ENCODE data around the gene KEAP1. TPM values are rescaled to one million over a fixed set of nuclear protein-coding genes. Genes with fewer than 3 reads are reported as not detected.

Gene KEAP1
- total RNA-seq, 4 donors from 2014 or later, result 95.4 to 99.9 (median 97.8) TPM

GRCh38 chr19:10499550-10500246 is 3.5 kb downstream of the KEAP1 start:
- DNase-seq, result no peak
- peaks cover 26 to 37% of the 10 kb centered on the region in 2 donors for H3K36me3 ChIP-seq
- WGBS, 2 donors, result 85 to 88% methylated on average over 5 to 8 of the region's 24 CpGs
- H3K4me1 ChIP-seq, result peaks cover 16 to 34% of the 10 kb centered on the region in 2 donors
- TF ChIP-seq CTCF (IDR thresholded peaks at IDR 0.05), result no peak
- no peak for TF ChIP-seq POLR2A (IDR thresholded peaks at IDR 0.05)
- no peak overlapping the region for H3K27ac ChIP-seq
- H3K27me3 ChIP-seq, result no peaks in the 10 kb centered on the region
- no peak overlapping the region for H3K4me3 ChIP-seq (replicated peaks in 1 of 3)
- no peaks in the 10 kb centered on the region for H3K9me3 ChIP-seq
- intact Hi-C loops (cut with DNase I), result loop anchor here (10.0 kb wide), 1 partner anchor 65 kb away; the partner anchor contains the start of genes CDKN2D and KRI1

- intact Hi-C loops (cut with DNase I), result no loop called here
- no peaks in the 10 kb centered on the region for H3K9me3 ChIP-seq
- no peak for TF ChIP-seq CTCF (IDR thresholded peaks at IDR 0.05)
- no peak for TF ChIP-seq POLR2A (IDR thresholded peaks at IDR 0.05)
- peaks cover 34 to 47% of the 10 kb centered on the region in 2 donors for H3K36me3 ChIP-seq
- peaks cover 10 to 30% of the 10 kb centered on the region in 2 donors for H3K4me1 ChIP-seq
- H3K4me3 ChIP-seq (replicated peaks in 1 of 3), result no peak overlapping the region
- no peak for DNase-seq
- no peak overlapping the region for H3K27ac ChIP-seq
- WGBS, 2 donors, result 87 to 97% methylated on average over 4 of the region's 4 CpGs
- no peaks in the 10 kb centered on the region for H3K27me3 ChIP-seq
These were observed 5.8 kb downstream of the KEAP1 start for GRCh38 chr19:10497371-10497770.

DNA sequence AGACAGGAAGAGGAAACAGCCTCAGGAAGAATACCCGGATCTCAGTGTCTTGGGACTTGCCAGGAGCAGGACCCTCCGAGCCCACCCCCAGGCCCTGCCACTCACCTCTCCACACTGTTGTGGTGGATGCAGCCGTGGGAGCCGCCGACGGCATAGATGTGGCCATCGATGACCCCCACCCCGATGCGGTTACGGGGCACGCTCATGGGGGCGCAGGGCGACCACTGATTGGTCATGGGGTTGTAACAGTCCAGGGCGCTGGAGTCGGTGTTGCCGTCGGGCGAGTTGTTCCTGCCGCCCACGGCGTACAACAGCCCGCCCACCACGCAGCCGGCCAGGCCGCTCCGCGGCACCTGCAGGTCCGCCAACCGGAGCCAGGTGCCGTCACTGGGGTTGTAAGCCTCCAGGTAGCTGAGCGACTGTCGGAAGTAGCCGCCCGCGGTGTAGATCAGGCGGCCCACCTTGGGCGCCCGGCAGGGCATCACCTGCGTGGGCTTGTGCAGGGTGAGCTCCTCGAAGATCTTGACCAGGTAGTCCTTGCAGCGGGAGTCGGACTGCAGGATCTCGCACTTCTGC is 11.6 kb downstream of the KEAP1 start:
- no peak for TF ChIP-seq CTCF (IDR thresholded peaks at IDR 0.05)
- no peak for TF ChIP-seq POLR2A (IDR thresholded peaks at IDR 0.05)
- no peaks in the 10 kb centered on the region for H3K4me1 ChIP-seq
- DNase-seq, result no peak
- H3K27me3 ChIP-seq, result no peaks in the 10 kb centered on the region
- WGBS, 2 donors, result 95 to 98% methylated on average over 15 to 17 of the region's 43 CpGs
- H3K4me3 ChIP-seq (replicated peaks in 1 of 3), result no peak overlapping the region
- intact Hi-C loops (cut with DNase I), result no loop called here
- H3K36me3 ChIP-seq, result peaks cover 69 to 83% of the 10 kb centered on the region in 2 donors
- no peaks in the 10 kb centered on the region for H3K9me3 ChIP-seq
- no peak overlapping the region for H3K27ac ChIP-seq

DNA sequence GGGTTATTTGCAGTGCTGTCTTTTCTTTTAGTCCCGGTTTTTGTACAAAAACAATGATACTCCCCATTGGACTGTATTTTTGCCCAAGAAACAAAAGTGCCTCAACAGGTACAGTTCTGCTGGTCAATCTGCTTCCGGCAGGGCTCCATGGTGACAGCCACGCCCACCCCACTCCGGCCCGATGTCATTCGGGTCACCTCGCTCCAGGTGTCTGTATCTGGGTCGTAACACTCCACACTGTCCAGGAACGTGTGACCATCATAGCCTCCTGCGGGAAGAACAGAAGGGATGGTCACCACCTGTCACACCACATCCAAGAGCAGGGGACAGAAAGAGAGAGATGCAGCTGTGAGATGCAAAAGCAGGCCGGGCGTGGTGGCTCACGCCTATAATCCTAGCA is 16.6 kb downstream of the KEAP1 start:
- 93% methylated on average over 11 to 13 of the region's 13 CpGs for WGBS, 2 donors
- TF ChIP-seq POLR2A (IDR thresholded peaks at IDR 0.05) (no peak), CTCF (IDR thresholded peaks at IDR 0.05) (no peak)
- no peak overlapping the region for H3K4me3 ChIP-seq (replicated peaks in 1 of 3)
- H3K4me1 ChIP-seq, result no peaks in the 10 kb centered on the region
- H3K27me3 ChIP-seq, result no peaks in the 10 kb centered on the region
- no peak for DNase-seq
- intact Hi-C loops (cut with DNase I), result no loop called here
- no peaks in the 10 kb centered on the region for H3K9me3 ChIP-seq
- H3K27ac ChIP-seq, result no peak overlapping the region
- peaks cover 44 to 67% of the 10 kb centered on the region in 2 donors for H3K36me3 ChIP-seq

- H3K36me3 ChIP-seq, result no peaks in the 10 kb centered on the region
These were observed 24.2 kb downstream of the KEAP1 start for GRCh38 chr19:10478903-10479384.

More at GRCh38 chr19:10478903-10479384, 24.2 kb downstream of the KEAP1 start:
- Histone ChIP-seq H3K27me3 (no peaks in the 10 kb centered on the region), H3K27ac (no peak overlapping the region), H3K9me3 (no peaks in the 10 kb centered on the region), H3K4me3 (replicated peaks in 1 of 3) (peak overlapping the region in 1 of 3 donors; percentile 28), H3K4me1 (peaks cover 0 to 9% of the 10 kb centered on the region in 2 donors)
- TF ChIP-seq CTCF (IDR thresholded peaks at IDR 0.05) (peak in 4 of 6 experiments; percentile 11 to 71 (median 36)), POLR2A (IDR thresholded peaks at IDR 0.05) (no peak)
- peak; percentile 81 to 87 for DNase-seq
- 2 to 3% methylated on average over 32 to 34 of the region's 36 CpGs for WGBS, 2 donors
- intact Hi-C loops (cut with DNase I), result loop anchor here (10.0 kb wide), 1 partner anchor 74 kb away; the partner anchor contains the start of gene CDC37

Data from thyroid gland (tissue), 4 donors.